NCI-H2227 (cell line): ENCODE data around the gene SPATA13.
A peak's percentile ranks its signal among the peaks of the same experiment; 100 is the strongest.

Experiments used
- DNase-seq: peaks from one replicate; lab custom pipeline; 2025; ENCODE audit not compliant: unreplicated experiment; lab: John Stamatoyannopoulos, UW

The SPATA13 gene

GRCh38 chr13:24249624-24250023 lies 89.1 kb downstream of the SPATA13 start:
- DNase-seq = no peak

DNA sequence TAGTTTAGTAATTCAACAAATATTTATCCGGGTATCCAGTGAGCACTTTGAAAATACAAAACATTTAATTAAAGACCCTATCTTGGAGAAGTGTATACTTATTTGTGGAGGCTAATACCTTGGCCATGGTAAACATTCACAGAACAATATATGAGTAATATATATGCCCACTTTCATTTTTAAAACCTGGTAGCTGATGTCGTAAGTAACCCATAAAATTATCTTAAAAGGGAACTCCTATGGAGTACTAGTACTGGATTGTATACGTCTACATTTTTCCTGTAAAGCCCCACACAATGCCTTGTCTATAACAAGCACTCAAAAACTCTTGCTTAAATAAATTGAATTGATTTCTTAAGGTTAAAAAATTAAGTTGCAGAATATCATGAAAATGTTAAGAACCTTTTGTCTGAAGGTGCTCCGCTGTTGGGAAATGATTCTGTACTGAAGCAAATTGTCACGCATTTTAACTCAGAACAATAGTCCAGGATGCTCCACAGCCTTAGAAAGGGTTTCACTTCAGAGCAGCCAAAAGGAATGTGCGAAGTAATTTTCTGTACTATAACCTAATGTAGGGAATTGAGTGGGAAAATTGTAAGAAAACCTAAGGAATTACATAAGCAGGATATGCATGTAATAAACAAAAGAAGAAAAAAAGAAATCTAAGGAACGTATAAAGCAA lies 90.0 kb downstream of the SPATA13 start:
- no peak for DNase-seq

DNA sequence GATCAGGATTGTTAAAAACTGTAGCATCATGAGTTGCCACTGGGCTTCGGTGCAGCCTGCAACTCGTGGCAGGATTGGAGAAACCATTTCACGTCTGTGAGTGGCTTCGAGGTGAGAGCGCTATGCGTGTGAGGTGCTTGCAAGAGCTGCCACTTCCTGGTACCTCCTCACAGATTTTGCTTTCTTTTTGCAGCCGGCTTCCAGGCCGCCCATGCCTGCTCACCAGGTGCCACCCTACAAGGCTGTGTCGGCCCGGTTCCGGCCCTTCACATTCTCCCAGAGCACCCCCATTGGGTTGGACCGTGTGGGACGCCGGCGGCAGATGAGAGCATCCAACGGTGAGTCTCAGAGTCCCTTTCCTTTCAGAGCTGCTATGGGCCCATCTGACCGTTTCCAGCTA lies 91.0 kb downstream of the SPATA13 start:
- DNase-seq = no peak

DNA sequence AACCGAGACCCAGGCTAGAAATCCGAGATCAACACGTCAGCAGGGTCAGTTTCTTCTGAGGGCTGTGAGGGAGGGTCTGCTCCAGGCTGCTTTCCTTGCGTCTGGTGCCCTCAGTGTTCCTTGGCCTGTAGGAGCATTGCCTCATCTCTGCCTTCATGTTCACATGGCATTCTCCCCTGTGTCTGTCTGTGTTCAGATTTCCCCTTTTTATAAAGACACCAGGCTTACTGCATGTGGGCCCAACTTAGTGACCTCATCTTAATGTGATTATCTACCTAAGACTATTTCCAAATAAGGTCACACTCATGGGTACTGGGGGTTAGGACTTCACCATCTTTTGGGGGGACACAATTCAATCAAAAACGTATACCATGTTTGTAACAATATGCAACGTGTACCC lies 91.6 kb downstream of the SPATA13 start:
- no peak for DNase-seq

GRCh38 chr13:24253520-24254145 lies 93.1 kb downstream of the SPATA13 start:
- DNase-seq = no peak

DNA sequence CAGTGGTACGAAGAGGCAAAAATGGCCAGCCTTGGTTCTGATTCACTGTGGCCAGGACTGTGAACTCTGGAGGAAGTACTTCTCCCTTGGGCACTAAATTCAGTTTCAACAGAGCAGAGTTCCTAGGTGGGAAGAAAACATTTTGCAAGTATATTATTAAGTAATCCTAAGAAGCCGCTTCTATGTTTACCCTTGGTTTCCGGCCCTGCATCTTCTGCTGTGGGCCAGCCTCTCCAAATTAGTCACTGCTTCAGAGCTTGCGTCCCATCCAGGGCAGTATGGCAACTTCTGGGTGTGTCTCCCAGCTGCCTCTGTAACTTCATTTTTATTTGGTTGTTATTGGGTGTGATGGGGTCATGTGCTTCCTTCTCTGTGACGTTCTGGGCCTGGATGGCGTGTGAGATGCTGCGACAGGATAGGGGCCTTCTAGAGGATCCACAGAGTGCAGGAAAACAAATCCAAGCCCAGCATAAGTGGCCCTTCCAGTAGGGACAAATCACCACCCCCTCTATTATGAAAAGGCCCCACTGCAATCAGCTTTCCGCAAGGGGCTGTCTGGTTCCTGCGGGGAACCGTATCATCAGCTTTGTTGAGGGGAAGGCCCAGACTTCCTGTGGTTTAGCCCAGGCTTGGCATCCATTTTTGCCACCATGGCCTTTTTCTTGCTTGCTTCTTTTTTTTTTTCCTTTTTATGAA lies 93.8 kb downstream of the SPATA13 start:
- no peak for DNase-seq

GRCh38 chr13:24257497-24257896 lies 97.0 kb downstream of the SPATA13 start:
- no peak for DNase-seq

DNA sequence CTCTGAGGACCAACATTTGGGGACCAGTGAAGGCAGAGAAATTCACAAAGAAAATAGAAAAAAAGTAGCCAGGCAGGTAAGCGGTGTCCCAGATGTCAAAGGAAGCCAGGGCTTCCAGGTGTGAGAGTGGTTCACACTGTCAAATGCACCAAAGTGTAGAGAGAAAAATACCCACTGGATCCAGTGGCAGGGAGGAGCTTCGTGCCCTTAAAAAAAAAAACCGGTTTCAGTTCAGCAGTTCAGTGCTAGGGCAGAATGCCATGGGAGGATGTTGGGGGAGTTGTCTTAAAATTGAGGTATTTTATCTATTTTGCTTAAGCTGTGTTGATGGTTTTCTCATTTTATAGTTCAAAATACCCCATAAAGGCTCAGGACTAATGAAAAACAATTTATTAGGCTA lies 101.0 kb downstream of the SPATA13 start:
- DNase-seq = no peak

DNA sequence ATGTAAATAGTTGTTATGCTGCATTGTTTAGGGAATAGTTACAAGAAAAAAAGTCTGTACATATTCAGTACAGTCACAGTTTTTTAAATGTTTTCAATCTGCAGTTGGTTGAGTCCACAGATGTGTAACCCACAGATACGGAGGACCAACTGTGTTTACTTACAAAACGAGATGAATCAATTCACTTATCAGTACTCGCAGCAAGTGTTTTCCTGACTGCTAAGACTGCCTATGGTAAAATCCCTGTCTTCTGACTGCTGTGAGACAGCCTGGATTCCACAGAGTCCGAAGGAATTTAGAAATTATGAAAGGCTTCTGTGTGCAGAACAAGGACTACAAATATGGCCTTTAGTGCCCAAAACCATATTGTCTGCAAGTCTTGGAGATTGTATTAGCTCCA lies 103.1 kb downstream of the SPATA13 start:
- DNase-seq = no peak

DNA sequence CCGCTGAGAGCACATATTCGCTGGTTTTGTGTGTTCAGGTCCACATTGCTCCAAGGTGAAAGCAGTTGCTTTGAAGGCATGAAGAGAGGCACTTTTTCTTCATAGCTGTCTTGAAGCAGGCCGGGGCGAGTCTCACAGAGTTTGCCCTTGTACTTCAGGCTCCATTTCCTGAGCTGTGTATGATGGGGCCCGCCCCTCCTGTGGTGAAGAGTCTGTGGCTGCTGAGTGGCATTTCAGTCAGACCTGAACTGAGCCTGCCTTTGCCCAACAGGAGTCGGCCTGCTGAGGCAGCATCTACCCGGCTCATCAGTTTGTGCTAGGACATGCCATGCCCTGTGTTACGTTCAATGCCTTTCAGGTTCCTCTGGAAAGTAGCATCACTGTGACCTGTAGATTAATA lies 104.5 kb downstream of the SPATA13 start:
- DNase-seq = no peak

- DNase-seq = no peak
Measured at GRCh38 chr13:24265453-24265852, 104.9 kb downstream of the SPATA13 start.

DNA sequence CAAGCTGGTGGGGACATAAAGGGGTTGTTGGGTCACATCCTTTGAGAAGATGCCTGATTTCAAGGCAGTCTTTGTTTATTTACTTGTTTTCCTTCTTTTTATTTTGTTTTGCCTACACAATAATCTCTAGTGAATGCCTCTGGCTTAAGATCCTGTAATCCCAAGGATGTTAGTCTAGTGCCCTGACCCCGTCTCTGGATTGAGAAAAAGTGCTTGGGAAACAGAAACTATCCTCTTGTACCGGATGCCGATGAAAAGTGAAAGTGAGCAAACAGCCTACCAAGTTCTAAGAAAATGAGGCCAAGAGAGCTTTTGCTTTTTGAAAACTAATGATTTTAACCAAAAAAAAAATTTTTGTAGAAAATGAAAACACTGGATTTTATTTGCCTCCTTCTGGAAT lies 106.8 kb downstream of the SPATA13 start:
- no peak for DNase-seq

- DNase-seq = no peak
Measured at GRCh38 chr13:24267801-24268200, 107.3 kb downstream of the SPATA13 start.

DNA sequence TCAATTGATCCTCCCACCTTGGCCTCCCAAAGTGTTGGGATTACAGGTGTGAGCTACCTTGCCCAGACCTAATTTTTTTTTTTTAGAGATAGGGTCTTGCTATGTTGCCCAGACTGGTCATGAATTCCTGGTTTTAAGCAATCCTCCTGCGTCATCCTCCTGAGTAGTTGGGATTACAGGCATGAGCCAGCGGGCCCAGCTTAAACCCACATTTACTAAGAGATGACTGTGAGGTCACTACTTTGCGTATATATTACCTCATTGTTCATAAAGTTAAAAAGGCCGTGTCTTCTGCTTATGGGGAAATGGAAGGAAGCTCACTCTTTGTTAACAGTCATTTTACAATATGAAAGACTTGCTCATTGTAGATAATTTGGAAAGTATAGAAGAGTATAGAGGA lies 109.3 kb downstream of the SPATA13 start:
- DNase-seq = no peak

DNA sequence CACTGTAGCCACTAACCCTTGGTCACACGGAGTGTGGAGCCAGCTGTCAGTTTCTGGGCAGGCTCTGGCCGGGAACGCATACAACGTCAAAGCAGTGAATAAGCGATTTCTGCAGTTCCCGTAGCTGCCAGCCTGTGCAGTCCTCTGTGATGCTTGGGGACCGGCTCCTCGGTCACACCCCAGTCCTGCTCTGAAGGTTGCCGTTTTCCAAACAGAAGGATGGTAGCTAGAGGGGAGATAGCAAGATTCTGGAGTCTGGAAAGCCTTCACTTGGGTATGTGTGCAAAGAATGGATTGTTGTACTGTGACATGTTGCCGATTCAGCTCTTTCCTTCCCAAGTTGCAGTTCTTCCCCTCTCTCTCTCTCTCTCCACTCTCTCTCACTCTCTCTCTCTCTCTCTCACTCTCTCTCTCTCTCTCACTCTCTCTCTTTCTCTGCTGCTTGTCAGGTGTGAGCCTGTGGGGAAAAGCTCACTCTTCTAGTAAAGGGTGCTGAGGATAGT lies 110.2 kb downstream of the SPATA13 start:
- peak; percentile 34 for DNase-seq

GRCh38 chr13:24271231-24271600 lies 110.7 kb downstream of the SPATA13 start:
- no peak for DNase-seq

- peak; percentile 5 for DNase-seq
Measured at GRCh38 chr13:24271601-24272451, 111.3 kb downstream of the SPATA13 start.

- no peak for DNase-seq
Measured at GRCh38 chr13:24272452-24273161, 112.1 kb downstream of the SPATA13 start.

DNA sequence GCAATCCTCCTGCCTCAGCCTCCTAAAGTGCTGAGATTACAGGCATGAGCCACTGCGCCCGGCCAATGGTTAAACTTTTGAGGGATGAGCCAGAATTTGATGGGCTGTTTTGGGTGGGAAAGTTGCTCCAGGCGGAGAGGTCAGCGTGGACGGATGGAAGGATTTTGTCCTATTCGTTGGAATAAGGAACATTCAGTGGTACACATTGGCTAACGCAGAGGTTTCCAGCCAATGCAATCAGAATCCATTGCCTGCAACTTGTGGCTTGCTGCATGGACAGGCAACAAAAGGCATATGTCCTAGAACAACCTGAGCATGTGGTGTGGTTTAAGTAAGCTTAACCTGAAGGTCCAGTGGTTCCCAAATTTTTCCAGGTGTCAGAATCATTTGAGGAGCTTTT lies 113.4 kb downstream of the SPATA13 start:
- no peak for DNase-seq

DNA sequence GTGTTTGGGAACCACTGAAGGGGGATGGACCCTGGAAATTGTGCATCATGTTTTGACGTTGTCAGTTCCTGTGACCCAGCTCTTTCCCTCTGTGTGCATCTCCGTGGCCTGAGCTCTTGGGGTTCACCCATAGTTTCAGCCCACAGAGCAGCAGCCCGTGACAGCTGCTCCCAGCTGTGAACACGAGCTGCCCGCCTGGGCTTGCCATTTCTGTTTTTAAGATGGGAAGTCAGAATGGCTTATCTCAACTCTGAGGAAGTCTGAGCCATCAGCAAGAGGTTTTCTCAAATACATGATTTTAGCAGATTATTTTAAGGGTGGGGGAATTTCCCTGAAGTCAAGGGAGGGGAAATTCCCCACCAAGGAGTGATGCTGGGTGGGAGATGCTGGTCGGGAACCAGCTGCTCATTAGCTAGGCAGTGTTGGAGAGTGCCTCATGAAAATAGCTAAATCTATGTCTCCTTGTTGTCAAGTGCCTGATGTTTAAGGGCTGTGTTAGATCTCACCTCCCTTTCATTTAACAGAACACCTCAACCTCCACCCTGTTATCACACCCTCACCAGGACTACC lies 114.0 kb downstream of the SPATA13 start:
- no peak for DNase-seq
